Measurements from ENCODE around the gene MYOD1. TPM values are rescaled to one million over a fixed set of nuclear protein-coding genes. Genes with fewer than 3 reads are reported as not detected.

Gene MYOD1
- total RNA-seq, 1 donor from 2014 or later = not detected

GRCh38 chr11:17739945-17740338, 20.6 kb downstream of the MYOD1 start:
- TF ChIP-seq, protein P1, sequence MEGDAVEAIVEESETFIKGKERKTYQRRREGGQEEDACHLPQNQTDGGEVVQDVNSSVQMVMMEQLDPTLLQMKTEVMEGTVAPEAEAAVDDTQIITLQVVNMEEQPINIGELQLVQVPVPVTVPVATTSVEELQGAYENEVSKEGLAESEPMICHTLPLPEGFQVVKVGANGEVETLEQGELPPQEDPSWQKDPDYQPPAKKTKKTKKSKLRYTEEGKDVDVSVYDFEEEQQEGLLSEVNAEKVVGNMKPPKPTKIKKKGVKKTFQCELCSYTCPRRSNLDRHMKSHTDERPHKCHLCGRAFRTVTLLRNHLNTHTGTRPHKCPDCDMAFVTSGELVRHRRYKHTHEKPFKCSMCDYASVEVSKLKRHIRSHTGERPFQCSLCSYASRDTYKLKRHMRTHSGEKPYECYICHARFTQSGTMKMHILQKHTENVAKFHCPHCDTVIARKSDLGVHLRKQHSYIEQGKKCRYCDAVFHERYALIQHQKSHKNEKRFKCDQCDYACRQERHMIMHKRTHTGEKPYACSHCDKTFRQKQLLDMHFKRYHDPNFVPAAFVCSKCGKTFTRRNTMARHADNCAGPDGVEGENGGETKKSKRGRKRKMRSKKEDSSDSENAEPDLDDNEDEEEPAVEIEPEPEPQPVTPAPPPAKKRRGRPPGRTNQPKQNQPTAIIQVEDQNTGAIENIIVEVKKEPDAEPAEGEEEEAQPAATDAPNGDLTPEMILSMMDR (conservative IDR thresholded peaks at IDR 0.05; ENCODE audit: low read depth, low read length) = no peak
- H3K4me3 ChIP-seq (ENCODE audit: low read depth, low read length) = no peak overlapping the region
- no peak for DNase-seq (ENCODE audit: low read depth)

DNA sequence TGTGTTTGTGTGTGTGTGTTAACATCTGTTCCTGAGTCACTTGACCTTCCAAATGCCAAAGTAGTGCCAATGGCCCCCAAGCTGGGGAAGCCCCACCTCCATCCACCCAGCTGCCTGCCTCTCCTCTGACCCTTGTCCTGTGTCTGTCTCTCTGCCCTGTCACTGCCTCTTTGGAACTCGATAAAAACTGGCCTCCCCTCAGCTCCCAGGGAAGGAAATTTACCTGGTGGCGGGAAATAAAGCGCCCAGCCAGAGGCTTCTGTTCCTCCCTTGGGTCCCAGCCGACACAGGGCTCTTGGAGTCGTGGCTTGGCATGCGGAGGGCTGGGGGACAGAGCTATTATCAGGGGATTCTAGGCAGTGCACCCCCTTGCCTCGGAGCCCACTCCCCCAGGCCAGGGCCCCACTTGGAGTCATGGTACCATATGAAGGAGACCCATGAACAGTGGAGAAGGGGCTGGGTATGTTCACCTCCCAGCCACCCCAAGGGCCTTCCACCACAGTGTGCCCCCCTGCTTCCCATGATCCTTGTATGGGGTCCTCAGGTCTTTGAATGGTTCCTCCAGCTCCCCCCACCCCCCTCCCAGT, 21.4 kb downstream of the MYOD1 start:
- no peak overlapping the region for H3K4me3 ChIP-seq (ENCODE audit: low read depth, low read length)
- TF ChIP-seq, protein P1 (conservative IDR thresholded peaks at IDR 0.05; ENCODE audit: low read depth, low read length) = no peak
- no peak for DNase-seq (ENCODE audit: low read depth)

GRCh38 chr11:17741487-17741886, 22.1 kb downstream of the MYOD1 start:
- TF ChIP-seq, protein P1 (conservative IDR thresholded peaks at IDR 0.05; ENCODE audit: low read depth, low read length) = no peak
- no peak overlapping the region for H3K4me3 ChIP-seq (ENCODE audit: low read depth, low read length)
- DNase-seq (ENCODE audit: low read depth) = no peak

DNA sequence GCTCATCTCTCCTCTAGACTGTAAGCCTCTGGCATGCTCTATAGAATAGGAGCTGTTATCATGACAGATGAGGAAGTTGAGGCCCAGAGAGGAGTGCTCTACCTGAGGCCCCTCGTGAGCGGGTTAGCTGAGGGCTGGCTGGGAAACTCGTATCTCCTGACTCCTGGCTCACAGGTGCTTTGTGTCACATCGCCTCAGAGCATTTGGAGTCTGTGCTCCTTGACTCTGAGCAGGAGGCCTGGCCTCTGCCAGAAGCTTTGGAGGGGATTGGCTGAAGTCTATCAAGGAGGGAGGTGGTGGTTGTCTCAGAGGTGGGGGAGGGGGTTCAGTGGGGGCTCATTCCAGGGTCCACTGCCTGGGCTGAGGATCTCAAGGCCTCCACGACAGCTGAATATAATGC, 22.6 kb downstream of the MYOD1 start:
- TF ChIP-seq, protein P1 (conservative IDR thresholded peaks at IDR 0.05; ENCODE audit: low read depth, low read length) = no peak
- DNase-seq (ENCODE audit: low read depth) = no peak
- no peak overlapping the region for H3K4me3 ChIP-seq (ENCODE audit: low read depth, low read length)

- TF ChIP-seq, protein P1 (conservative IDR thresholded peaks at IDR 0.05; ENCODE audit: low read depth, low read length) = no peak
- H3K4me3 ChIP-seq (ENCODE audit: low read depth, low read length) = no peak overlapping the region
- DNase-seq (ENCODE audit: low read depth) = no peak
Observed at GRCh38 chr11:17743026-17743807, 23.8 kb downstream of the MYOD1 start.

GRCh38 chr11:17743808-17744119, 24.4 kb downstream of the MYOD1 start:
- DNase-seq (ENCODE audit: low read depth) = no peak

More at GRCh38 chr11:17743808-17744119, 24.4 kb downstream of the MYOD1 start:
- H3K4me3 ChIP-seq (ENCODE audit: low read depth, low read length) = no peak overlapping the region
- TF ChIP-seq, protein P1 (conservative IDR thresholded peaks at IDR 0.05; ENCODE audit: low read depth, low read length) = no peak

Data from epithelial cell of proximal tubule (primary cell).